ENCODE data around the gene DDA1. TPM values are rescaled to one million over a fixed set of nuclear protein-coding genes. Genes with fewer than 3 reads are reported as not detected.
A peak's percentile ranks its signal among the peaks of the same experiment; 100 is the strongest.

DDA1 gene
- total and polyA plus RNA-seq, 9 of the 15 experiments (the other 6 are each of a cell fraction or from before 2014, with no cell fraction given), result 1.4 to 83.8 (median 33.8) TPM

GRCh38 chr19:17292301-17293074, 16.9 kb upstream of the DDA1 start (continued):
- TF ChIP-seq NKRF (IDR thresholded peaks at IDR 0.05; ENCODE audit: borderline replicate concordance) (peak; percentile 85; the same call in 1 of the 2 replicates), PML (IDR thresholded peaks at IDR 0.05; ENCODE audit: low read length) (no peak), FOS (IDR thresholded peaks at IDR 0.05; ENCODE audit: extremely low read depth, insufficient read length) (no peak), ESRRA (IDR thresholded peaks at IDR 0.05; ENCODE audit: borderline replicate concordance, low read depth) (no peak; the same call in none of the 2 replicates), PURB (CRISPR knock-in tag; IDR thresholded peaks at IDR 0.05; ENCODE audit: low read depth) (no peak), GTF2E2 (tag; IDR thresholded peaks at IDR 0.05) (no peak), CBFA2T2 (conservative IDR thresholded peaks at IDR 0.05) (no peak), U2AF1 (optimal IDR thresholded peaks at IDR 0.05; ENCODE audit: low read depth, low read length) (no peak), FOXK1 (CRISPR knock-in tag; IDR thresholded peaks at IDR 0.05; ENCODE audit: borderline replicate concordance) (no peak), KDM1A (IDR thresholded peaks at IDR 0.05) (peak in 1 of 2 experiments; percentile 33; a peak in 1 of 4 replicates), MTA2 (IDR thresholded peaks at IDR 0.05; ENCODE audit: low read depth) (no peak), ZNF436 (CRISPR knock-in tag; IDR thresholded peaks at IDR 0.05) (no peak), ZNF551 (CRISPR knock-in tag; IDR thresholded peaks at IDR 0.05) (no peak), BCL6 (CRISPR knock-in tag; IDR thresholded peaks at IDR 0.05) (no peak), FUS (optimal IDR thresholded peaks at IDR 0.05; ENCODE audit: low read depth, low read length) (no peak), PHF20 (IDR thresholded peaks at IDR 0.05; ENCODE audit: partially characterized antibody) (no peak), MCM7 (IDR thresholded peaks at IDR 0.05) (no peak), ZNF197 (CRISPR knock-in tag; IDR thresholded peaks at IDR 0.05; ENCODE audit: low read depth) (no peak), ILK (tag; IDR thresholded peaks at IDR 0.05; ENCODE audit: borderline replicate concordance, low read depth) (no peak), CAMTA2 (CRISPR knock-in tag; conservative IDR thresholded peaks at IDR 0.05) (no peak), ZNF23 (CRISPR knock-in tag; IDR thresholded peaks at IDR 0.05) (no peak)
- TF ChIP-seq, protein P1, sequence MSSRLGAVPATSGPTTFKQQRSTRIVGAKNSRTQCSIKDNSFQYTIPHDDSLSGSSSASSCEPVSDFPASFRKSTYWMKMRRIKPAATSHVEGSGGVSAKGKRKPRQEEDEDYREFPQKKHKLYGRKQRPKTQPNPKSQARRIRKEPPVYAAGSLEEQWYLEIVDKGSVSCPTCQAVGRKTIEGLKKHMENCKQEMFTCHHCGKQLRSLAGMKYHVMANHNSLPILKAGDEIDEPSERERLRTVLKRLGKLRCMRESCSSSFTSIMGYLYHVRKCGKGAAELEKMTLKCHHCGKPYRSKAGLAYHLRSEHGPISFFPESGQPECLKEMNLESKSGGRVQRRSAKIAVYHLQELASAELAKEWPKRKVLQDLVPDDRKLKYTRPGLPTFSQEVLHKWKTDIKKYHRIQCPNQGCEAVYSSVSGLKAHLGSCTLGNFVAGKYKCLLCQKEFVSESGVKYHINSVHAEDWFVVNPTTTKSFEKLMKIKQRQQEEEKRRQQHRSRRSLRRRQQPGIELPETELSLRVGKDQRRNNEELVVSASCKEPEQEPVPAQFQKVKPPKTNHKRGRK (tag; IDR thresholded peaks at IDR 0.05), result no peak
- TF ChIP-seq, protein P2, sequence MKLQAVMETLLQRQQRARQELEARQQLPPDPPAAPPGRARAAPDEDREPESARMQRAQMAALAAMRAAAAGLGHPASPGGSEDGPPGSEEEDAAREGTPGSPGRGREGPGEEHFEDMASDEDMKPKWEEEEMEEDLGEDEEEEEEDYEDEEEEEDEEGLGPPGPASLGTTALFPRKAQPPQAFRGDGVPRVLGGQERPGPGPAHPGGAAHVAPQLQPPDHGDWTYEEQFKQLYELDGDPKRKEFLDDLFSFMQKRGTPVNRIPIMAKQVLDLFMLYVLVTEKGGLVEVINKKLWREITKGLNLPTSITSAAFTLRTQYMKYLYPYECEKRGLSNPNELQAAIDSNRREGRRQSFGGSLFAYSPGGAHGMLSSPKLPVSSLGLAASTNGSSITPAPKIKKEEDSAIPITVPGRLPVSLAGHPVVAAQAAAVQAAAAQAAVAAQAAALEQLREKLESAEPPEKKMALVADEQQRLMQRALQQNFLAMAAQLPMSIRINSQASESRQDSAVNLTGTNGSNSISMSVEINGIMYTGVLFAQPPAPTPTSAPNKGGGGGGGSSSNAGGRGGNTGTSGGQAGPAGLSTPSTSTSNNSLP (IDR thresholded peaks at IDR 0.05; ENCODE audit: borderline replicate concordance, low read depth, low read length), result 0 out of 2 replicates have a peak, but pooled peaks have one; percentile 35
- TF ChIP-seq, protein P3, sequence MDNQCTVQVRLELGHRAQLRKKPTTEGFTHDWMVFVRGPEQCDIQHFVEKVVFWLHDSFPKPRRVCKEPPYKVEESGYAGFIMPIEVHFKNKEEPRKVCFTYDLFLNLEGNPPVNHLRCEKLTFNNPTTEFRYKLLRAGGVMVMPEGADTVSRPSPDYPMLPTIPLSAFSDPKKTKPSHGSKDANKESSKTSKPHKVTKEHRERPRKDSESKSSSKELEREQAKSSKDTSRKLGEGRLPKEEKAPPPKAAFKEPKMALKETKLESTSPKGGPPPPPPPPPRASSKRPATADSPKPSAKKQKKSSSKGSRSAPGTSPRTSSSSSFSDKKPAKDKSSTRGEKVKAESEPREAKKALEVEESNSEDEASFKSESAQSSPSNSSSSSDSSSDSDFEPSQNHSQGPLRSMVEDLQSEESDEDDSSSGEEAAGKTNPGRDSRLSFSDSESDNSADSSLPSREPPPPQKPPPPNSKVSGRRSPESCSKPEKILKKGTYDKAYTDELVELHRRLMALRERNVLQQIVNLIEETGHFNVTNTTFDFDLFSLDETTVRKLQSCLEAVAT (IDR thresholded peaks at IDR 0.05), result no peak

Measured in K562 (cell line).